GM21360 (cell line): ENCODE results near the gene GORASP2.

Experiments
- ATAC-seq: cut with Tn5 transposase; IDR thresholded peaks from one replicate; pipeline ENCODE4 v1.9.1; 2021; ENCODE audit warnings: mild to moderate bottlenecking, moderate library complexity; ENCODE audit not compliant: unreplicated experiment

Gene GORASP2

DNA sequence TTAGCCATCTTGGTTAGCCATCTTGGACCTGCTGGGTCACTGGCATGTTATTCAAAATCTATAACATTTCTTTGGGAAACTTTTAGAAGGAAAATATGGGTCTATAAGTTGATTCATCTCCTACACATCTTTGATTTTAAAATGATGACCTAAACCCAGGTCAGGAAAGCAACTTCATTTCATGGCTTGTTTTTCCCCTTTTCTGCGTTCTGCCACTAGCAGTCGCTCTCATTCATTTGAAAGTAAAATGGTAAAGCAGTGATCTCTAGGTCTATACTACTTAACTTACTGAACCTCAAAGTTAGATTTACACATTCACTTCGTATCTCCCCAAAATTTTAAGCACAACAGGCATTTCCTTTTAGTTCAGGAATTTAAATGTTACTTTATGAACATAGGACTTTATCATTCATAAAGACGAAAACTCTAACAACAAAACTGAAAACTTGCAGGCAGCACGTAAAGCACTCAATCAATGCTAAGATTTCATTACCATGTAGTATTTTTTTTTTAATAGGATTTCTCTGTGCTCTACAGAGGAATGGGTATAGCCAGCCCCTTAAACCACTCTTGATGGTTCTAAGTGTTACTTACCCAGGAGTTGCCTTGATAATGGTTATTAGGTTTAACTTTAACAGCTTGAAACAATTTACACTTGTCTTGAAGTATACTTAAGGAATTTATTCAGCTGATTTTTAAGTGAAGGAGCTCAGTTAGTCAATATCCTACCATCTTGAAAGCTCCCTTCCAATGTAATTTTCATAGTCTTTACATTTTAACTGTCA, 62.5 kb downstream of the GORASP2 start:
- ATAC-seq, result no peak

DNA sequence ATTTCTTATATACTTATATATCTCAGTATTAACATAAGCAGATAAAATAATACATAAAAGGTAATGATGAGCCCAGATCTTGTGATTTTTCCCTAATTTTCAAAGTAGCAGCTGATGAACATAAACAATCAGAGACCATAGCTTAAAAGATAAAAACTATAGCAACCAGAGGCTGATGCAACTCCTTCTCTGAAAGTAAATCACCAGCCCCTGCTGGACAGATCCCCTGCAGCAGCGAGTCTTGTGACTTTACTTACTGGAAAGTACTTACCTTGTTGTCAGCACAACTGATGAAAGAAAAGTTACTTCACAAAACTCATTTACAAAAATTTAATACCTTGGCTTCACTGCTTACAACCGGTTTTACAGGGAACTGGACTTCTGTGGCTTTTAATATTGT, 67.3 kb downstream of the GORASP2 start:
- ATAC-seq, result no peak

DNA sequence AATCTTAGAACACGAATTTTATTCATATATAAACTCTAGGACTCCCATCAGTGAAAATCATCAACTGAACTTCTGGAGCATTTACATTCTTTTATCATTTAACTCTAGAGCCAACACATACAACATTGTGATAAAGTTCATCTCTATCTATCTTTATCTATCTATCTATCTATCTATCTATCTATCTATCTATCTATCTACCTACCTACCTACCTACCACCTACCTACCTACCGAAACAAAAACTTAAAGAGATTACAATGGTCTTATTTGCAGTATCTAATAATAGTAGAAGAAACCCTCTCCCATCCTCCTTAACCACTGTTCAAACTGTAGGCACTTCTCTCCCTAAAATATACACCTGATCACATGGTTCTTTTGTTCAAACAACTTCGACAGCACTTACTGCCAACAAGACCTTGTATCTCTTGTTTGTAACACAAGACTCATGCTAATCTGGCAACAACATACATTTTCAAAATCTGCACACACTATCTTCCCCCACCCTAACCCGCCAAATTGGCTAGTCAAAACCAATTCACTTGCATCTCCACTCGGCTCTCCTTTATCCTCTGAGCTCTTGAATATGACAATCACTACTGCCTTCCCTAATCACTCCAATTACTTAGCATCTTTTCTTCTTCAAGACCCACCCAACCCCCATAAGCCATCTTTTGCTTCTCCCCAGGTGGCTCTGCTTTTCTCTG, 69.0 kb downstream of the GORASP2 start:
- no peak for ATAC-seq

DNA sequence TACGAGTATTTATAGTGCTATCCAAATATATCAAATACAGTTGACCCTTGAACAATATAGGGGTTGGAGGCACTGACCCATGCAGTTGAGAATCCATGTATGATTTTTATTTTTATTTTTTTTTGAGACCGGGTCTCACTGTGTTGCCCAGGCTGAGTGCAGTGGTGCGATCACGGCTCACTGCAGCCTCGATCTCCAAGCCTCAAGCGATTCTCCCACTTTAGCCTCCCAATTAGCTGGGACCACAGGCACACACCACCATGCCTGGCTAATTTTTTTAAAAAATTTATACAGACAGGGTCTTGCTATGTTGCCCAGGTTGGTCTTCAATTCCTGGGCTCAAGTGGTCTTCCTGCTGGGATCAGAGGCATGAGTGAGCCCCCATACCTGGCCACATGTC, 70.6 kb downstream of the GORASP2 start:
- no peak for ATAC-seq

DNA sequence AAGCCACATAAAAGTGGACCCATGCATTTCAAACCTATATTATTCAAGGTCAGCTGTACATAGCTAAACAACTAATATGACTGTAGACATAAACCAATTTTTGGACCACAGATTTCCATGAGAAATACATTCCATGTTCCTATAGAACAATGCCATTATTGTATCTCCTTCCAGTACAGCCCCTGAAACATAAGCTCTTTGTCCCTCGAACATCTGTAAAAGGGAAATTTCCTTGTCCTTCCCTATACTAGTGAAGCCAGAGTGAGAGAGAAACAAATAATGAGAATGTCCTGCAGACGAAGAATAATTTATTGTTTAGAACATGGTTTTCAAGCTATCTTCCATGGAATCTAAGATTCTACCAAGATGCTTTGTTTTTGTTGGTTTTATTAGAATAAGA, 75.3 kb downstream of the GORASP2 start:
- no peak for ATAC-seq

DNA sequence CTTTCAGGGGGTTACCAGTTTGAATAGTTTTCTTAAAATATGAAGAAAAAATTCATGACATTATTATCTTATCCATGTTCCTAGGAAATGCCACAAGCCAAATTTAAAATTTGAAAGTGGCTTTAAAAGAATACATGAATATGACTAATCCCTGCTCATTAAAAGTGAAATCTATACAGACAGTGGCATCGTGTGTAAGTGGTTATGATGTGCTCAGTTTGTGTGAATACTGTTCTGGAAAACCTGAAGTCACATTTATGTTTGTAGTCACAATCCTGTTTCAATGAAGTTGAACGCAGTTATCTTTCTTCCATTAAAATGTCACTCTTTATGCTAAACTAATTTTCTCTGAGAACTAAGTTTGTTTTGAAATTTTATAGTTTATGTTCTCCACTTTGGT, 75.8 kb downstream of the GORASP2 start:
- no peak for ATAC-seq

DNA sequence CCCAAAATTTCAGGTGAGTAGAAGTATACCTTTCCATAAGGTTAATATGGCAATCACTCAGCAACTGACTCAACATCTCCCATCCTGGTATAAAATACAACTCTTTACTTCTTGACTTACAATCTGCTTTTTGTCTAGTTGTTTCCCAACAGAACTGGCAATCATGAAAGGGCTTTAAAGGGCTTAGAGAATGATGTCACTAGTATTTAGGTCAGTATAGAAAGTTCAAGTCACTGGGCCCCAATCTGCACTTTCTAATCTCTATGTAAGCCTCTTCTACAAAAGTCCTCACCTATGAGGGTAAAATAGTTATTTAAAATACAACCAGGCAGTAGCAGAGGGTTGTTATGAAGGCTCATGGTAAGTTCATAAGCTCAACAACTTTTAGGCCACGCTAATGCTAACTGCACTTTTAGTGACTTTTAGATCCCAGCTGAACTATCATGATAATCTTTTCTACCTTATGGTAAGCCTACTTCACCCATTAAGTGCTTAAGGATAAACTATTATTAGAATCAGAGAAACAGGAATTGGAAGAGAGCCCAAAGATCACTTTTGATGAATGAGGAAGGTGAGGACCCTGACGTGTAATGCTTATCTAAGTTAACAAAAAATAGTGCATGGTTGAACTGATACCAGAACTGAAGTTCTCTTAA, 79.6 kb downstream of the GORASP2 start:
- ATAC-seq, result no peak

DNA sequence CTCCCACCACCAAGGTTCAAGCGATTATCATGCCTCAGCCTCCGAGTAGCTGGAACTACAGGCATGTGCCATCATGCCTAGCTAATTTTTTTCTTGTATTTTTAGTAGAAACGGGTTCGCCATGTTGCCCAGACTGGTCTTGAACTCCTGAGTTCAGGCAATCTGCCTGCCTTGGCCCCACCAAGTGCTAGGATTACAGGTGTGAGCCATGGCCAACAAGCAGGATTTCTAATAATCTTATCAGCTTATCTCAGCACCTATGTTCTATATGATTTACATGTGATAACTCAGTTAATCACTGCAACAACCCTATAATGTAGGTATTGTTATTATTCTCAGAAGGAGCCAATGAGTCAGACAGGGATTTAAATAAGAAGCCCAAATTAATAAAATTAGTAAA, 80.3 kb downstream of the GORASP2 start:
- no peak for ATAC-seq

DNA sequence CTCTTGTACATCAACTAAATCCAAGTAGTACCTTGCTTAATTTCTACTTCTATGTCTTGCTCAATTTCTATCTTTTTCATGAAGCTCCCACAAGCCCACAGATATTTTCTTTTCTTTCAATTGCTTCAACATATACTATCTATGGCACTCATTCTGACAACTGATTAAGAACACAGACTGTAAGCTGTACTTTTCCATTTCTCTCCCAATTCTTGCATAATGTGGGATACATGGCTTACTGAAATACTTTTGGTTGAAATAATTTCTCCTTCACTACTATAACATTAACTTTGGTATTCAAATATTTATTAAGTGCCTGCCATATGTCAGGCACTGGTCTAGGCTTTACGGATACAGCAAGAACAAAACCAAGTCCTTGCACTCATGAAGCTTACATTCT, 84.8 kb downstream of the GORASP2 start:
- no peak for ATAC-seq

DNA sequence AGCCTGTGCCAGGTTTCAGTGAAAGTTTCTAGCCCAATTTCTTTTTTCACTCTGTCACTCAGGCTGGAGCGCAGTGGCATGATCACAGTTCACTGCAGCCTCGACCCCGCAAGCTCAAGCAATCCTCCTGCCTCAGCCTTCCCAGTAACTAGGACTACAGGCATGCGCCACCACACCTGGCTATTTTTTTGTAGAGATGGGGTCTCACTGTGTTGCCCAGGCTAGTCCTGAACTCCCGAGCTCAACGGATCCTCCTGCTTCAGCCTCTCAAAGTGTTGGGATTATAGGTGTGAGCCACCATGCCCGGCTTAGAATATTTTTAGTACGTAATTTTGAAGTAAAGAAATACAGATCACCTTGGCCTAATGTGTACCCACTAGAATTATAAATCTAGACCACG, 87.1 kb downstream of the GORASP2 start:
- no peak for ATAC-seq
